Neuronal stem cell (in vitro differentiated cells): ENCODE data around the gene TSPAN4.

ENCODE experiments used
- DNase-seq: peaks from one replicate; pipeline ENCODE4 v3.0.0-alpha.2; 2013; ENCODE audit warnings: low spot score
- H2AFZ ChIP-seq: one replicate; pipeline ENCODE4 v1.6.1; 2013; ENCODE audit warnings: mild to moderate bottlenecking, low read length, inconsistent platforms
- H2AK5ac ChIP-seq: 2 replicates; pipeline ENCODE4 v1.6.1; 2013; ENCODE audit warnings: low read depth, mild to moderate bottlenecking, inconsistent platforms, low read length, moderate library complexity, mixed read lengths
- H2BK120ac ChIP-seq: 2 replicates; pipeline ENCODE4 v1.6.1; 2013; ENCODE audit warnings: low read depth, mild to moderate bottlenecking, inconsistent platforms, low read length, moderate library complexity, mixed read lengths
- H2BK12ac ChIP-seq: one replicate; pipeline ENCODE4 v1.6.1; 2013; ENCODE audit warnings: low read length, inconsistent platforms
- H2BK15ac ChIP-seq: 2 replicates; pipeline ENCODE4 v1.6.1; 2013; ENCODE audit warnings: mild to moderate bottlenecking, low read length, inconsistent platforms, mixed read lengths
- H2BK5ac ChIP-seq: one replicate; pipeline ENCODE4 v1.6.1; 2013; ENCODE audit warnings: inconsistent platforms, mild to moderate bottlenecking, low read length, moderate library complexity
- H3K14ac ChIP-seq: one replicate; pipeline ENCODE4 v1.6.1; 2013; ENCODE audit warnings: low read length, inconsistent platforms
- H3K18ac ChIP-seq: 2 replicates; pipeline ENCODE4 v1.6.1; 2013; ENCODE audit warnings: low read length, inconsistent platforms
- H3K23ac ChIP-seq: 2 replicates; pipeline ENCODE4 v1.6.1; 2013; ENCODE audit warnings: low read depth, mild to moderate bottlenecking, mixed read lengths, low read length, inconsistent platforms; ENCODE audit not compliant: poor library complexity
- H3K27ac ChIP-seq: replicated peaks from 3 replicates; pipeline ENCODE4 v1.5.1; 2013; ENCODE audit warnings: low read length, inconsistent platforms
- H3K27me3 ChIP-seq, 3 experiments: 2 replicates each; pipeline ENCODE4 v1.6.1; 2013; ENCODE audit warnings: low read length in 3 of 3, mild to moderate bottlenecking in 2 of 3, inconsistent platforms in 1 of 3, low read depth in 1 of 3, mixed read lengths in 1 of 3, moderate library complexity in 1 of 3; ENCODE audit not compliant: control insufficient read depth in 3 of 3, insufficient read depth in 3 of 3
- H3K36me3 ChIP-seq, 2 donors: replicated peaks in 1 of 2; 2 replicates each; pipeline ENCODE4 v1.6.1; 2013; ENCODE audit warnings: low read length in 2 of 2; ENCODE audit not compliant: control insufficient read depth in 2 of 2, insufficient read depth in 2 of 2
- H3K4ac ChIP-seq: 2 replicates; pipeline ENCODE4 v1.6.1; 2013; ENCODE audit warnings: inconsistent platforms, mild to moderate bottlenecking, low read length, moderate library complexity
- H3K4me1 ChIP-seq, 2 donors: 1 replicate in 1 of 2; 2 replicates in 1 of 2; pipeline ENCODE4 v1.6.1; 2013; ENCODE audit warnings: low read length in 2 of 2, low read depth in 1 of 2; ENCODE audit not compliant: control insufficient read depth in 2 of 2, insufficient read depth in 1 of 2
- H3K4me2 ChIP-seq: one replicate; pipeline ENCODE4 v1.6.1; 2013; ENCODE audit warnings: mild to moderate bottlenecking, low read length, inconsistent platforms; ENCODE audit not compliant: insufficient read depth, poor library complexity, severe bottlenecking
- H3K4me3 ChIP-seq, 2 donors: 2 replicates each; pipeline ENCODE4 v1.5.1; 2013; ENCODE audit warnings: low read length in 2 of 2, mild to moderate bottlenecking in 2 of 2, inconsistent platforms in 1 of 2, moderate library complexity in 1 of 2
- H3K79me1 ChIP-seq: one replicate; pipeline ENCODE4 v1.6.1; 2013; ENCODE audit warnings: low read depth, mild to moderate bottlenecking, inconsistent platforms, low read length, moderate library complexity
- H3K9ac ChIP-seq: one replicate; pipeline ENCODE4 v1.6.1; 2013; ENCODE audit warnings: mild to moderate bottlenecking, low read depth, low read length, inconsistent platforms; ENCODE audit not compliant: poor library complexity
- H3K9me3 ChIP-seq, 2 donors: replicated peaks in 1 of 2; 2 replicates each; pipeline versions ENCODE3 to v1.6.1; 2013; ENCODE audit warnings: low read length in 2 of 2, mild to moderate bottlenecking in 2 of 2, inconsistent platforms in 1 of 2, low read depth in 1 of 2, mixed read lengths in 1 of 2, moderate library complexity in 1 of 2; ENCODE audit not compliant: control insufficient read depth in 2 of 2, insufficient read depth in 1 of 2
- H4K8ac ChIP-seq: one replicate; pipeline ENCODE4 v1.6.1; 2013; ENCODE audit warnings: low read depth, mild to moderate bottlenecking, inconsistent platforms, low read length, moderate library complexity
- H4K91ac ChIP-seq: one replicate; pipeline ENCODE4 v1.6.1; 2013; ENCODE audit warnings: low read length, low read depth, mild to moderate bottlenecking, inconsistent platforms; ENCODE audit not compliant: poor library complexity
- WGBS, 2 donors: extraction: QIAGEN DNeasy Blood & Tissue Kit; methylation state at CpG; one replicate each; pipeline ENCODE4 v1.1.7; 2013; ENCODE audit warnings: missing lambda C conversion rate in 2 of 2, mixed read lengths in 1 of 2; ENCODE audit not compliant: insufficient read length in 2 of 2, insufficient replicate concordance in 1 of 2; ENCODE audit errors: extremely low coverage in 2 of 2; 5-methylcytosine and 5-hydroxymethylcytosine counted together

Gene TSPAN4

DNA sequence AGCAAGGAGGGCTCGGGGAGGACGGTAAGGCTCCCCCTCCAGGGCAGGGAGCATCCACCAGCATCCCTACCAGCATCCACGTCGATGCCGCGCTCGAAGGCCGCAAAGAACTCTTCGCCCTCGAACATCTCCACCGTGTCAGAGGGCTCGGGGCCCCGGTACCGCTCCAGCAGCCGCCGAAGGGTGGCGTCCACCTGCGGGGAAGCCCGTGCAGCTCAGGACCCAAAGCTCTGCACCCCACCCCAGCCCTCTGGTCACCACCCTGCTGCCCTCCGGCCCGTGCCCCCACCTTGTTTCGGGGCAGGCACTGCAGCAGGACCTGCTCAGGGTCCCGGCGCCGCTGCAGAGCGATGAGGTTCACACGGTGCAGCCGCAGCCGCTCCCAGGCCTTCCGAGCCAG lies 42.2 kb upstream of the TSPAN4 start:
- H3K14ac ChIP-seq: no peak overlapping the region
- H2BK12ac ChIP-seq: no peak overlapping the region
- no peak overlapping the region for H3K18ac ChIP-seq
- no peak overlapping the region for H4K8ac ChIP-seq
- H3K4me3 ChIP-seq: no peak overlapping the region
- H2BK120ac ChIP-seq: no peak overlapping the region
- H3K4ac ChIP-seq: no peak overlapping the region
- no peak overlapping the region for H2BK15ac ChIP-seq
- peaks cover 23 to 50% of the 10 kb centered on the region in 2 donors for H3K36me3 ChIP-seq
- no peak overlapping the region for H3K4me2 ChIP-seq
- H2BK5ac ChIP-seq: no peak overlapping the region
- no peak for DNase-seq
- H3K9ac ChIP-seq: peak overlapping the region; percentile 70
- H3K27ac ChIP-seq: no peak overlapping the region
- H4K91ac ChIP-seq: no peak overlapping the region
- no CpG with 5 or more reads among the region's 30 CpGs for WGBS, 2 donors
- no peaks in the 10 kb centered on the region for H3K9me3 ChIP-seq
- H3K27me3 ChIP-seq: no peaks in the 10 kb centered on the region
- H3K4me1 ChIP-seq: peaks cover 21 to 31% of the 10 kb centered on the region in 2 donors
- no peak overlapping the region for H2AK5ac ChIP-seq
- no peak overlapping the region for H3K23ac ChIP-seq
- H3K79me1 ChIP-seq: peaks cover 24% of the 10 kb centered on the region
- H2AFZ ChIP-seq: no peak overlapping the region

DNA sequence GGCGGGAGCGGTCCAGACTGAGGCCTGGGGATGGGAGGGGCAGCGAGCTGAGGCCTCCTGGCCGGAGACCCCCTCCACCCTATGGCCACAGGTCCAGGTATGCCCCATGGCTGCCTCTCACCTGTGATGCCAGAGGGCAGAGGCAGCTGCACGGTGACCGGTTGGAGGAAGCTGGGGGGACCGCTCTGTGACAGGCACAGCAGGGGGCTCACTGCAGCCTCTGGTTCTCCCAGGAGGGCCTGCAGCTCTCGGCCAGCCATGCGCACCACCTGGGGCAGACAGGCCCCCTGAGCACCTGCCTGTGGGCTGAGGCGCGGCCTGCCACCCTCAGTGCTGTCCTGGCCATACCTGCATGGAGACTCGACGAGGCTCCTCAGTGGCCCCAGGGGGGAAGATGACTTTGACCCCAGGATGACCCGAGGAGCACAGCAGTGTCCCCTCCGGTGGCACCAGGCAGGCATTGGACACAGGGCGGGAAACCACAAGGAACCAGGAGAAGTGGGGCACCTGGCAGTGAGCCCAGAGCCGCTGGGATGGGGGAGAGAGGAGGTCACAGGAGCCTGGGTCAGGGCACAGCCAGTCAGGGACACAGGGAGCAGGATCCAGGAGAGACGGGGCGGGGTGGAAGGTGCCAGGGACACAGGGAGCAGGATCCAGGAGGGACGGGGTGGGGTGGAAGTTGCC lies 41.4 kb upstream of the TSPAN4 start:
- no peak for DNase-seq
- H2BK15ac ChIP-seq: no peak overlapping the region
- H2AK5ac ChIP-seq: no peak overlapping the region
- peaks cover 23 to 50% of the 10 kb centered on the region in 2 donors for H3K36me3 ChIP-seq
- no peak overlapping the region for H3K4me2 ChIP-seq
- peaks cover 22% of the 10 kb centered on the region for H3K79me1 ChIP-seq
- H3K9ac ChIP-seq: no peak overlapping the region
- H2AFZ ChIP-seq: no peak overlapping the region
- no CpG with 5 or more reads among the region's 20 CpGs for WGBS, 2 donors
- no peak overlapping the region for H2BK5ac ChIP-seq
- H3K23ac ChIP-seq: no peak overlapping the region
- H3K4me3 ChIP-seq: no peak overlapping the region
- H3K4me1 ChIP-seq: peaks cover 20 to 25% of the 10 kb centered on the region in 2 donors
- H4K8ac ChIP-seq: no peak overlapping the region
- no peak overlapping the region for H3K14ac ChIP-seq
- H2BK120ac ChIP-seq: no peak overlapping the region
- no peak overlapping the region for H4K91ac ChIP-seq
- no peak overlapping the region for H3K4ac ChIP-seq
- H3K27me3 ChIP-seq: no peaks in the 10 kb centered on the region
- no peak overlapping the region for H3K18ac ChIP-seq
- H3K27ac ChIP-seq: no peak overlapping the region
- H3K9me3 ChIP-seq: no peaks in the 10 kb centered on the region
- no peak overlapping the region for H2BK12ac ChIP-seq

- H3K27ac ChIP-seq: no peak overlapping the region
- H2BK5ac ChIP-seq: peak overlapping the region; percentile 98
These were observed 40.5 kb upstream of the TSPAN4 start for GRCh38 chr11:802018-802617.

DNA sequence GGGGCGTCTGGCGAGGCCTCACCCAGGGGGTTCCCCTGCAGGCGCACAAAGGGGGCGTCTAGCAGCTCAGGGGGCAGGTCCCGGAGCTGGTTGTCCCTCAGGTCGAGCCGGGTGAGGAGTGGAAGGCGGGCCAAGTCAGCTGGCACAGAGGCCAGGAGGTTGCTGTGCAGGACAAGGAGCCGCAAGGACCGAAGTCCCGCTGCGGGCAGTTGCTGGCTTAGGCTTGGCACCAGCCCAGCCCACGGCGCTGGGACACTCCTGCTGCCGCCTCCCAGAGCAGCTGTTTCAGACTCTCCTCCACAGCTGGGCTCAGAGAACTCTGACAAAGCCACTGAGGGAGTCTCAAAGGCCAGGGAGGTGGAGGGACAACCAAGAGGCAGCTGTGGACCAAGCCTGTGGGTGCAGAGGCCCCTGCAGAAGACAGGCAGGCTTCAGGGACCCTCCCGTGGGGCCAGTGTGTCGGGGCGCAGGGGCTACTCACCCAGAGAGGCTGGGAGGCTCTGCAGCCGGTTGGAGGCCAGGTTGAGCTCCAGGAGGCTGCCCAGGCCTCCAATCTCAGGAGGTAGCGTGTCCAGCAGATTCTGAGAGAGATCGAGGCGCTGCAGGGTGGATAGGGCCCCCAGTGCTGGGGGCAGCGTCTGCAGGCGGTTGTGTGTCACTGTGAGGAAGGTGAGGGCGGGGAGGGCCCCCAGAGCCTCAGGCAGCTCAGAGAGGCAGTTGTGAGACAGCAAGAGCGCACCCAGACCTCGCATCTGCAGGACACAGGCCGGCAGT lies 39.8 kb upstream of the TSPAN4 start:
- peak overlapping the region; percentile 63 for H2AK5ac ChIP-seq
- H3K36me3 ChIP-seq: peaks cover 23 to 50% of the 10 kb centered on the region in 2 donors
- H3K27me3 ChIP-seq: no peaks in the 10 kb centered on the region
- peak overlapping the region; percentile 57 for H3K18ac ChIP-seq
- no CpG with 5 or more reads among the region's 28 CpGs for WGBS, 2 donors
- peaks cover 18% of the 10 kb centered on the region for H3K79me1 ChIP-seq
- peak overlapping the region; percentile 98 for H2BK5ac ChIP-seq
- H2BK120ac ChIP-seq: no peak overlapping the region
- H3K4me2 ChIP-seq: no peak overlapping the region
- H3K14ac ChIP-seq: peak overlapping the region; percentile 21
- H4K8ac ChIP-seq: no peak overlapping the region
- H4K91ac ChIP-seq: no peak overlapping the region
- no peak overlapping the region for H3K4ac ChIP-seq
- peaks cover 12 to 17% of the 10 kb centered on the region in 2 donors for H3K4me1 ChIP-seq
- H2BK15ac ChIP-seq: peak overlapping the region; percentile 67
- no peak for DNase-seq
- no peaks in the 10 kb centered on the region for H3K9me3 ChIP-seq
- no peak overlapping the region for H3K27ac ChIP-seq
- H2AFZ ChIP-seq: no peak overlapping the region
- H3K9ac ChIP-seq: peak overlapping the region; percentile 88
- H2BK12ac ChIP-seq: no peak overlapping the region
- peak overlapping the region; percentile 65 for H3K23ac ChIP-seq
- H3K4me3 ChIP-seq: peak overlapping the region; percentile 35 to 58

More at GRCh38 chr11:802018-802617, 40.5 kb upstream of the TSPAN4 start:
- no peak overlapping the region for H2BK15ac ChIP-seq
- WGBS, 2 donors: no CpG with 5 or more reads among the region's 21 CpGs
- no peaks in the 10 kb centered on the region for H3K9me3 ChIP-seq
- H3K9ac ChIP-seq: no peak overlapping the region
- H3K27me3 ChIP-seq: no peaks in the 10 kb centered on the region
- H3K4me2 ChIP-seq: no peak overlapping the region
- H3K23ac ChIP-seq: no peak overlapping the region
- no peak overlapping the region for H2BK120ac ChIP-seq
- no peak overlapping the region for H2AFZ ChIP-seq
- H3K4ac ChIP-seq: no peak overlapping the region
- H3K79me1 ChIP-seq: peaks cover 18% of the 10 kb centered on the region
- peak overlapping the region; percentile 17 for H4K8ac ChIP-seq
- H3K4me1 ChIP-seq: peaks cover 12 to 17% of the 10 kb centered on the region in 2 donors
- peaks cover 23 to 50% of the 10 kb centered on the region in 2 donors for H3K36me3 ChIP-seq
- no peak overlapping the region for H4K91ac ChIP-seq
- H2BK12ac ChIP-seq: no peak overlapping the region
- no peak for DNase-seq
- H3K14ac ChIP-seq: peak overlapping the region; percentile 56
- no peak overlapping the region for H2AK5ac ChIP-seq
- no peak overlapping the region for H3K18ac ChIP-seq
- H3K4me3 ChIP-seq: no peak overlapping the region
